ENCODE data around the gene MARK2. TPM values are rescaled to one million over a fixed set of nuclear protein-coding genes. Genes with fewer than 3 reads are reported as not detected.

MARK2 gene
- total RNA-seq, 1 donor from 2014 or later, result 26.2 TPM

DNA sequence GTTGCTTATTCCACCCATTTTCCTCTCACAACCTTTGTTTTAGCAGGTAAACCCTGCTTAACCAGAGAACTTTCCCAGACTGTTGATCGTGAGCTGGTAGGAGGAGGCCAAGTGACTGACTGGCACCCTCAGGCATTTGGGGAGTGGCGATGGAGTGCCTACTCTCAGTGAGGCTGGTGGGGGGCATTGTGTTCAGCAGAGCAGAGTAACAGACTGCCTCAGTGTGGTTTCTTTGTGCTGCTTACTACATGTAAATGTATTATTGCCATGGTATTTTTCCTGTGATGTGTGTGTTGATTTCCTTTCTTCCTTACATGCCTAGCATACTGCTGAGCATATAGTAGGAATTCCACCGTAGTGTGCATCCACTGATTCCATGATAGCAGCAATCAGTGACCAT lies 2.6 kb downstream of the MARK2 start:
- DNase-seq (ENCODE audit: low spot score), result peak; percentile 81
- no peaks in the 10 kb centered on the region for H3K27me3 Mint-ChIP-seq (ENCODE audit: low read depth)
- peak overlapping the region; percentile 93 for H3K4me3 Mint-ChIP-seq (ENCODE audit: unreplicated experiment)

DNA sequence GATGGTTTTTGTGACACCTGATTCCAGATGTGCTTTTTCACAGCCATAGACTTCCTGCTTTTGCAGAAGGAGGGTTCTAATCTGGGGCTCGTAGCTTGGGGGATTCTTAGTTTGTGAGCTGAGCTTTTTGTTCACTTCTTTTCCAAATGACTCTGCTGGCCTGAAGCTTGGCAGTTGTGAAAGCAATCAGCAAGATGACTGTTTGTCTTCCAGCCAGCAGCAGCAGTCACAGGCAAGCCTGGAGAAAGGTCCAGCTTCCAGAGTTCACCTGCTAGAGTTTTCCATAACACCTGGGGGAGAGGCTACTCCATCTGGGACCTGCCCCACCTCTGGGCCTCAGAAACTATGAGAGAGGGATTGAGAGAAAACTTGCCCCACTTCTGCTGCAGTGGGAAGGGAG lies 4.1 kb downstream of the MARK2 start:
- TF ChIP-seq, protein P1, sequence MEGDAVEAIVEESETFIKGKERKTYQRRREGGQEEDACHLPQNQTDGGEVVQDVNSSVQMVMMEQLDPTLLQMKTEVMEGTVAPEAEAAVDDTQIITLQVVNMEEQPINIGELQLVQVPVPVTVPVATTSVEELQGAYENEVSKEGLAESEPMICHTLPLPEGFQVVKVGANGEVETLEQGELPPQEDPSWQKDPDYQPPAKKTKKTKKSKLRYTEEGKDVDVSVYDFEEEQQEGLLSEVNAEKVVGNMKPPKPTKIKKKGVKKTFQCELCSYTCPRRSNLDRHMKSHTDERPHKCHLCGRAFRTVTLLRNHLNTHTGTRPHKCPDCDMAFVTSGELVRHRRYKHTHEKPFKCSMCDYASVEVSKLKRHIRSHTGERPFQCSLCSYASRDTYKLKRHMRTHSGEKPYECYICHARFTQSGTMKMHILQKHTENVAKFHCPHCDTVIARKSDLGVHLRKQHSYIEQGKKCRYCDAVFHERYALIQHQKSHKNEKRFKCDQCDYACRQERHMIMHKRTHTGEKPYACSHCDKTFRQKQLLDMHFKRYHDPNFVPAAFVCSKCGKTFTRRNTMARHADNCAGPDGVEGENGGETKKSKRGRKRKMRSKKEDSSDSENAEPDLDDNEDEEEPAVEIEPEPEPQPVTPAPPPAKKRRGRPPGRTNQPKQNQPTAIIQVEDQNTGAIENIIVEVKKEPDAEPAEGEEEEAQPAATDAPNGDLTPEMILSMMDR (IDR thresholded peaks at IDR 0.05), result no peak
- no peak overlapping the region for H3K4me3 Mint-ChIP-seq (ENCODE audit: unreplicated experiment)
- peaks cover 2% of the 10 kb centered on the region for H3K36me3 Mint-ChIP-seq (ENCODE audit: low read depth)
- H3K9me3 Mint-ChIP-seq (ENCODE audit: low read depth), result no peaks in the 10 kb centered on the region
- H3K4me1 Mint-ChIP-seq (ENCODE audit: low read depth), result peaks cover 52% of the 10 kb centered on the region
- DNase-seq (ENCODE audit: low spot score), result peak; percentile 15
- no peaks in the 10 kb centered on the region for H3K27me3 Mint-ChIP-seq (ENCODE audit: low read depth)
- H3K27ac Mint-ChIP-seq (ENCODE audit: unreplicated experiment), result no peak overlapping the region

More for the DNA sequence above, 2.6 kb downstream of the MARK2 start:
- H3K9me3 Mint-ChIP-seq (ENCODE audit: low read depth), result no peaks in the 10 kb centered on the region
- TF ChIP-seq, protein P1 (IDR thresholded peaks at IDR 0.05), result no peak
- H3K4me1 Mint-ChIP-seq (ENCODE audit: low read depth), result peaks cover 57% of the 10 kb centered on the region
- peaks cover 2% of the 10 kb centered on the region for H3K36me3 Mint-ChIP-seq (ENCODE audit: low read depth)
- H3K27ac Mint-ChIP-seq (ENCODE audit: unreplicated experiment), result peak overlapping the region; percentile 84

DNA sequence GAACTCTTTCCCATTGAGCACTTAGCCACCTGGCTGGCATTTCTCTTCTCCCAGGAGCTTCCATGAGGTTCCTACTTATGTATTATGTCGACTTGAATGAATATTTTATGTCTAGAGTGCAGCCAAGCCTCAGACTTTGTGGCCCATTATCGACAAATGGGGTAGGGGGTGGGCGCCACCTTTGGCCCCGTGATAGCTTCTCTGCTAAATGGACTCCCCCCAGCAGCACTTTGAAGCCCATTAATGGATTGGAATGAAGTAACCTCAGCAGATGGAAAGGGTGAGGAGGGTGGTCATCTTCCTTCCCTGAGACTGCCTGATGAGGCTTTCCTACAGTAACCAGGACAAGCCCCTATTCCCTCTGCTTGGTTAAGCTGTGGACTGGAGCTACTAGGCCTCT lies 5.9 kb downstream of the MARK2 start:
- peak; percentile 19 for DNase-seq (ENCODE audit: low spot score)
- Mint-ChIP-seq H3K36me3 (ENCODE audit: low read depth) (peaks cover 2% of the 10 kb centered on the region), H3K27me3 (ENCODE audit: low read depth) (no peaks in the 10 kb centered on the region), H3K27ac (ENCODE audit: unreplicated experiment) (peak overlapping the region; percentile 65), H3K9me3 (ENCODE audit: low read depth) (no peaks in the 10 kb centered on the region), H3K4me3 (ENCODE audit: unreplicated experiment) (no peak overlapping the region), H3K4me1 (ENCODE audit: low read depth) (peaks cover 46% of the 10 kb centered on the region)
- TF ChIP-seq, protein P1 (IDR thresholded peaks at IDR 0.05), result no peak

DNA sequence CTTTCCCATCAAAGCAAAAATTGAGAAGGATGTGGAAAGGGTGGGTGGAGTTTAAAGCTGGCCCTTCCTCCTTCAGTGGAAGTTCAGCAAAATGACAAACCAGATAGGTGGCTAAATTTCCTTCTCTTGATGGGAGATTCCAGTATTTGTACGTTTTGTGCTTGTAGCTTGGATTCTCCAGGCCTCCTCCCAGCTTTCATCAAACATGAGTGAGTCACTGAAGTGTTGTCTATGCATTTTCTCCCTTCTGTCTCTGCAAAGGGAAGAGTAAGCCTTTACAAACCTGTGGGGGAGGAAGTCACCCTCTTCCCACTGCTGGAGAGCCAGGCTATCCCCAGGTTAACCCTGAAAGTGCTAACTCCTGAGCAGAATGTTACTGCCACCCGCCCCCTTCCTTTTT lies 6.4 kb downstream of the MARK2 start:
- TF ChIP-seq, protein P1 (IDR thresholded peaks at IDR 0.05), result no peak
- Mint-ChIP-seq H3K27ac (ENCODE audit: unreplicated experiment) (peak overlapping the region; percentile 65), H3K36me3 (ENCODE audit: low read depth) (peaks cover 2% of the 10 kb centered on the region), H3K4me1 (ENCODE audit: low read depth) (peaks cover 41% of the 10 kb centered on the region), H3K4me3 (ENCODE audit: unreplicated experiment) (no peak overlapping the region), H3K9me3 (ENCODE audit: low read depth) (no peaks in the 10 kb centered on the region), H3K27me3 (ENCODE audit: low read depth) (no peaks in the 10 kb centered on the region)
- DNase-seq (ENCODE audit: low spot score), result peak; percentile 18

DNA sequence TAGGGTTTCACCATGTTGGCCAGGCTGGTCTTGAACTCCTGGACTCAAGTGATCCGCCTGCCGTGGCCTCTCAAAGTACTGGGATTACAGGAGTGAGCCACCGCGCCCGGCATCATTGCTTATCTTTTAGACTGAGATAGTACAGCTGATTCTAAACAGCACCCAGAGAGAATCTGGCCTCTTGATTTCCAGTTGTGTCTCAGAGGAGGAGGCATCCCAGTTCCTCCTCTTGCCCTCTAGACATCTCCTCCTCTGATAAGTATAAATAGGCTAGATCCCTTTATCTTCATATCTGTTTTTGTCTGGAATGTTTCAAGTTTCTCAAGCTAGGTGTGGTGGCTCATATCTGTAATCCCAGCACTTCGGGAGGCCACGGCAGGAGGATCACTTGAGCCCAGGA lies 7.0 kb downstream of the MARK2 start:
- H3K27ac Mint-ChIP-seq (ENCODE audit: unreplicated experiment), result no peak overlapping the region
- TF ChIP-seq, protein P1 (IDR thresholded peaks at IDR 0.05), result no peak
- peaks cover 35% of the 10 kb centered on the region for H3K4me1 Mint-ChIP-seq (ENCODE audit: low read depth)
- H3K27me3 Mint-ChIP-seq (ENCODE audit: low read depth), result no peaks in the 10 kb centered on the region
- DNase-seq (ENCODE audit: low spot score), result peak; percentile 68
- H3K9me3 Mint-ChIP-seq (ENCODE audit: low read depth), result no peaks in the 10 kb centered on the region
- no peak overlapping the region for H3K4me3 Mint-ChIP-seq (ENCODE audit: unreplicated experiment)
- peaks cover 2% of the 10 kb centered on the region for H3K36me3 Mint-ChIP-seq (ENCODE audit: low read depth)

Data from chondrocyte (in vitro differentiated cells).